HepG2 (cell line): ENCODE results near the gene PXDC1. TPM values are rescaled to one million over a fixed set of nuclear protein-coding genes. Genes with fewer than 3 reads are reported as not detected.

Experiments used
- AHR ChIP-seq: IDR thresholded peaks from 2 replicates; pipeline ENCODE4 v1.6.1; 2018; ENCODE audit warnings: missing genetic modification reagents, missing compliant biosample characterization
- ATF7-NPFF ChIP-seq: sonication (generic); formaldehyde crosslinking; IDR thresholded peaks from 2 replicates; pipeline ENCODE4 v1.8.1; 2023; ENCODE audit warnings: mild to moderate bottlenecking, low read depth, missing genetic modification reagents, moderate library complexity
- EEA1 ChIP-seq: sonication (generic); formaldehyde crosslinking; IDR thresholded peaks from 2 replicates; pipeline ENCODE4 v1.5.1; 2020; ENCODE audit warnings: mild to moderate bottlenecking, missing genetic modification reagents, borderline replicate concordance
- FOXJ3 ChIP-seq: sonication (generic); formaldehyde crosslinking; IDR thresholded peaks from 2 replicates; pipeline ENCODE4 v1.4.0; 2020; ENCODE audit warnings: missing genetic modification reagents, mild to moderate bottlenecking, borderline replicate concordance
- HDAC6 ChIP-seq: fragments of 200-600 bp; sonication (generic); IDR thresholded peaks from 2 replicates; pipeline ENCODE4 v1.7.0; 2017; ENCODE audit warnings: mild to moderate bottlenecking, antibody characterized with exemption, low read length, low read depth
- HIVEP1 ChIP-seq: sonication (generic); formaldehyde crosslinking; IDR thresholded peaks from 2 replicates; pipeline ENCODE4 v1.4.0; 2020; ENCODE audit warnings: mild to moderate bottlenecking, missing genetic modification reagents
- HMG20B ChIP-seq: conservative IDR thresholded peaks from 2 replicates; pipeline ENCODE4 v1.6.1; 2016; ENCODE audit warnings: missing genetic modification reagents, missing compliant biosample characterization
- HOXA7 ChIP-seq: sonication (generic); formaldehyde crosslinking; IDR thresholded peaks from 2 replicates; pipeline ENCODE4 v1.8.1; 2022; ENCODE audit warnings: mild to moderate bottlenecking, missing genetic modification reagents, moderate library complexity
- KDM5B ChIP-seq: sonication (generic); formaldehyde crosslinking; IDR thresholded peaks from 2 replicates; pipeline ENCODE4 v1.4.0; 2020; ENCODE audit warnings: missing genetic modification reagents, mild to moderate bottlenecking, borderline replicate concordance
- KMT2A ChIP-seq: sonication (generic); formaldehyde crosslinking; IDR thresholded peaks from 2 replicates; pipeline ENCODE4 v1.4.0; 2020; ENCODE audit warnings: missing genetic modification reagents
- POLR2AphosphoS5 ChIP-seq: IDR thresholded peaks from 2 replicates; pipeline ENCODE4 v1.6.1; 2012; ENCODE audit warnings: low read depth, low read length
- SIN3A ChIP-seq: IDR thresholded peaks from 2 replicates; pipeline ENCODE4 v1.6.1; 2011; ENCODE audit warnings: low read depth, mild to moderate bottlenecking, control low read depth, low read length, borderline replicate concordance
- SP140L ChIP-seq: sonication (generic); formaldehyde crosslinking; IDR thresholded peaks from 2 replicates; pipeline ENCODE4 v1.4.0; 2020; ENCODE audit warnings: missing genetic modification reagents, borderline replicate concordance
- STAT5B ChIP-seq: sonication (generic); formaldehyde crosslinking; IDR thresholded peaks from 2 replicates; pipeline ENCODE4 v1.4.0; 2020; ENCODE audit warnings: missing genetic modification reagents
- ZBTB7A ChIP-seq: sonication (generic); formaldehyde crosslinking; IDR thresholded peaks from 2 replicates; pipeline ENCODE4 v1.8.0; 2022; ENCODE audit warnings: mild to moderate bottlenecking, missing genetic modification reagents
- ZFP1 ChIP-seq: IDR thresholded peaks from 2 replicates; pipeline ENCODE4 v1.6.1; 2016
- ZFP36L1 ChIP-seq: sonication (generic); formaldehyde crosslinking; IDR thresholded peaks from 2 replicates; pipeline ENCODE4 v1.8.0; 2022; ENCODE audit warnings: mild to moderate bottlenecking, missing genetic modification reagents, moderate library complexity
- ZKSCAN1 ChIP-seq: fragments of 150-350 bp; IDR thresholded peaks from 2 replicates; pipeline ENCODE4 v1.6.1; 2014; ENCODE audit warnings: low read length
- ZMAT3 ChIP-seq: sonication (generic); formaldehyde crosslinking; conservative IDR thresholded peaks from 2 replicates; pipeline ENCODE4 v1.7.0; 2021; ENCODE audit warnings: missing genetic modification reagents
- ZNF33A ChIP-seq: sonication (generic); formaldehyde crosslinking; IDR thresholded peaks from 2 replicates; pipeline ENCODE4 v1.5.1; 2020; ENCODE audit warnings: missing genetic modification reagents, mild to moderate bottlenecking, moderate library complexity, borderline replicate concordance
- ZNF546 ChIP-seq: sonication (generic); formaldehyde crosslinking; conservative IDR thresholded peaks from 2 replicates; pipeline ENCODE4 v1.8.1; 2023; ENCODE audit warnings: mild to moderate bottlenecking, missing genetic modification reagents
- ZNF564 ChIP-seq: sonication (generic); formaldehyde crosslinking; IDR thresholded peaks from 2 replicates; pipeline ENCODE4 v1.8.1; 2023; ENCODE audit warnings: mild to moderate bottlenecking, missing genetic modification reagents
- ZNF616 ChIP-seq: sonication (generic); formaldehyde crosslinking; IDR thresholded peaks from 2 replicates; pipeline ENCODE4 v1.5.0; 2020; ENCODE audit warnings: low read depth, mild to moderate bottlenecking, missing genetic modification reagents
- ZNF878 ChIP-seq: sonication (generic); formaldehyde crosslinking; IDR thresholded peaks from 2 replicates; pipeline ENCODE4 v1.8.1; 2023; ENCODE audit warnings: mild to moderate bottlenecking, missing genetic modification reagents, moderate library complexity
- polyA plus RNA-seq, 8 experiments: library from polyadenylated mRNA; depleted of rRNA in 3 of 8; stranded (reverse) in 7 of 8; unstranded in 1 of 8; fragments of >200 nt; fragmentation: Illumina TruSeq in 4 of 8; extraction: Trizol in 4 of 8; gene quantifications; 2 replicates each; pipeline versions ENCODE4 v1.2.1 to v1.2.3, GENCODE V29; 2011 to 2016; ENCODE audit warnings: low read depth in 4 of 8, missing spikeins in 1 of 8, mixed read lengths in 1 of 8; ENCODE audit not compliant: insufficient read depth in 1 of 8
- total RNA-seq, 5 experiments: library from RNA; depleted of rRNA; stranded (reverse); fragments of >200 nt; fragmentation: Illumina TruSeq; extraction: Trizol; gene quantifications; 2 replicates each; pipeline ENCODE4 v1.2.3, GENCODE V29; 2016; ENCODE audit warnings: low read depth in 1 of 5
- TF ChIP-seq, protein P1 (sequence below): sonication (generic); formaldehyde crosslinking; IDR thresholded peaks from 2 replicates; pipeline ENCODE4 v1.8.0; 2022; ENCODE audit warnings: mild to moderate bottlenecking, missing genetic modification reagents, borderline replicate concordance
- TF ChIP-seq, protein P2 (sequence below): IDR thresholded peaks from 2 replicates; pipeline ENCODE4 v1.4.0; 2020; ENCODE audit warnings: mild to moderate bottlenecking, missing genetic modification reagents

Gene PXDC1
- total and polyA plus RNA-seq, 2 of the 13 experiments (the other 11 are each of a cell fraction or from before 2014, with no cell fraction given), result 32.4 to 34.7 TPM

DNA sequence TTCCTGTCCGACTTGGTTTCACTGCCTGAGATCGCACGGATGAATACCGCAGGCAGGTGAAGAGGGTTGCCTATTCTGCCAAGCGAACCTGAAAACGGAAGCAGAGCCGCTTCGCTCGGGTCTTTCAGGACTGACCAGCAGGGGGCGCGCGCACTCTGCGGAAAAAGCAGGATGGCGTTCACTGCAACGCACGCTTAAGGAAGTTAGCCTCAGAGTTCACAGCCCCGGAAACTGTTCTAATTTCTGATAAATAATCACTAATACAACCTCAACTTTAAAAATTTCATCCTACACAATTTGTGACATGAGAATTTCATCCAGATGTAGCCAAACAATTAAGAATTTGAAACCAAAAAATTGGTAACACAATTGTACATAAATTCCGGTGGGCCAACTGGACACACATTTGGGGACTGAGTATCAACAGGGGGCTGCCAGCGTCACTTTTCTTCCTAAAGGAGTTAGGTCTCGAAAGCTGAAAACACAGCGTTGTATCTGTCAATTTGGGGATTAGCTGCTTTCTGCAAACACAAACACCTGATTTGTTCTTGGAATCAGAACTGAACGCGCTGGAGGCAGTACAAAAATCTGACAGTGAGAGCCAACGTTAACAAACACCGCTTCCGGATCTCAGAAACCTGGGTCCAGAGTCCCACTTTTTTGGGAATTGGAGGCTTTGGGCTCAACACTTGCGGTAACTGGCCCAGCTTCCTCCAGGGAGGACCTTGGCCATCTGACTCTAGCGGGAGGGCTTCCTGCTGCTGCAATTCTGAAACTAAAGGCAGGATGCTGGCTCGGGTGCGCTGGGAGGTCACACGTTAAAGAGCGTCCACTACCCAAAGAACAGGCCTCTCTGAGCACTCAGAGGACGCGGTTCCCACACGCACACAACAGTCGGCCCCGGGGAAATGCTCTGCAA lies 8.8 kb downstream of the PXDC1 start (continued):
- TF ChIP-seq HIVEP1 (CRISPR knock-in tag) (no peak), ZFP36L1 (CRISPR knock-in tag) (peak; percentile 75; the same call in 1 of the 2 replicates), ZNF564 (CRISPR knock-in tag) (peak; percentile 72; the same call in 1 of the 2 replicates), HDAC6 (no peak), ZKSCAN1 (no peak), AHR (CRISPR knock-in tag) (peak; percentile 83; the same call in 1 of the 2 replicates), ZNF33A (no peak), HMG20B (CRISPR knock-in tag) (no peak), ATF7-NPFF (CRISPR knock-in tag) (no peak; the same call in 1 of the 2 replicates), ZNF616 (no peak), EEA1 (CRISPR knock-in tag) (no peak), ZBTB7A (CRISPR knock-in tag) (no peak), KMT2A (CRISPR knock-in tag) (peak; percentile 64), SIN3A (peak; percentile 51; the same call in 1 of the 2 replicates), ZNF878 (CRISPR knock-in tag) (0 out of 2 replicates have a peak, but pooled peaks have one; percentile 58), KDM5B (no peak), SP140L (CRISPR knock-in tag) (0 out of 2 replicates have a peak, but pooled peaks have one; percentile 54), FOXJ3 (CRISPR knock-in tag) (peak; percentile 24; the same call in 1 of the 2 replicates), ZMAT3 (peak; percentile 1; the same call in 1 of the 2 replicates), STAT5B (CRISPR knock-in tag) (no peak), POLR2AphosphoS5 (no peak), ZFP1 (CRISPR knock-in tag) (no peak), ZNF546 (CRISPR knock-in tag) (0 out of 2 replicates have a peak, but pooled peaks have one; percentile 22), HOXA7 (CRISPR knock-in tag) (no peak)
- TF ChIP-seq, protein P1, sequence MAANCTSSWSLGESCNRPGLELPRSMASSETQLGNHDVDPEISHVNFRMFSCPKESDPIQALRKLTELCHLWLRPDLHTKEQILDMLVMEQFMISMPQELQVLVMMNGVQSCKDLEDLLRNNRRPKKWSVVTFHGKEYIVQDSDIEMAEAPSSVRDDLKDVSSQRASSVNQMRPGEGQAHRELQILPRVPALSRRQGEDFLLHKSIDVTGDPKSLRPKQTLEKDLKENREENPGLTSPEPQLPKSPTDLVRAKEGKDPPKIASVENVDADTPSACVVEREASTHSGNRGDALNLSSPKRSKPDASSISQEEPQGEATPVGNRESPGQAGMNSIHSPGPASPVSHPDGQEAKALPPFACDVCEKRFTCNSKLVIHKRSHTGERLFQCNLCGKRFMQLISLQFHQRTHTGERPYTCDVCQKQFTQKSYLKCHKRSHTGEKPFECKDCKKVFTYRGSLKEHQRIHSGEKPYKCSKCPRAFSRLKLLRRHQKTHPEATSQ, result no peak; the same call in 1 of the 2 replicates
- TF ChIP-seq, protein P2, sequence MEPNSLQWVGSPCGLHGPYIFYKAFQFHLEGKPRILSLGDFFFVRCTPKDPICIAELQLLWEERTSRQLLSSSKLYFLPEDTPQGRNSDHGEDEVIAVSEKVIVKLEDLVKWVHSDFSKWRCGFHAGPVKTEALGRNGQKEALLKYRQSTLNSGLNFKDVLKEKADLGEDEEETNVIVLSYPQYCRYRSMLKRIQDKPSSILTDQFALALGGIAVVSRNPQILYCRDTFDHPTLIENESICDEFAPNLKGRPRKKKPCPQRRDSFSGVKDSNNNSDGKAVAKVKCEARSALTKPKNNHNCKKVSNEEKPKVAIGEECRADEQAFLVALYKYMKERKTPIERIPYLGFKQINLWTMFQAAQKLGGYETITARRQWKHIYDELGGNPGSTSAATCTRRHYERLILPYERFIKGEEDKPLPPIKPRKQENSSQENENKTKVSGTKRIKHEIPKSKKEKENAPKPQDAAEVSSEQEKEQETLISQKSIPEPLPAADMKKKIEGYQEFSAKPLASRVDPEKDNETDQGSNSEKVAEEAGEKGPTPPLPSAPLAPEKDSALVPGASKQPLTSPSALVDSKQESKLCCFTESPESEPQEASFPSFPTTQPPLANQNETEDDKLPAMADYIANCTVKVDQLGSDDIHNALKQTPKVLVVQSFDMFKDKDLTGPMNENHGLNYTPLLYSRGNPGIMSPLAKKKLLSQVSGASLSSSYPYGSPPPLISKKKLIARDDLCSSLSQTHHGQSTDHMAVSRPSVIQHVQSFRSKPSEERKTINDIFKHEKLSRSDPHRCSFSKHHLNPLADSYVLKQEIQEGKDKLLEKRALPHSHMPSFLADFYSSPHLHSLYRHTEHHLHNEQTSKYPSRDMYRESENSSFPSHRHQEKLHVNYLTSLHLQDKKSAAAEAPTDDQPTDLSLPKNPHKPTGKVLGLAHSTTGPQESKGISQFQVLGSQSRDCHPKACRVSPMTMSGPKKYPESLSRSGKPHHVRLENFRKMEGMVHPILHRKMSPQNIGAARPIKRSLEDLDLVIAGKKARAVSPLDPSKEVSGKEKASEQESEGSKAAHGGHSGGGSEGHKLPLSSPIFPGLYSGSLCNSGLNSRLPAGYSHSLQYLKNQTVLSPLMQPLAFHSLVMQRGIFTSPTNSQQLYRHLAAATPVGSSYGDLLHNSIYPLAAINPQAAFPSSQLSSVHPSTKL (CRISPR knock-in tag), result peak; percentile 75
